ENCODE results near the gene WDR1. TPM values are rescaled to one million over a fixed set of nuclear protein-coding genes. Genes with fewer than 3 reads are reported as not detected.

WDR1 gene
- total RNA-seq, 1 donor from 2014 or later = 200 TPM

DNA sequence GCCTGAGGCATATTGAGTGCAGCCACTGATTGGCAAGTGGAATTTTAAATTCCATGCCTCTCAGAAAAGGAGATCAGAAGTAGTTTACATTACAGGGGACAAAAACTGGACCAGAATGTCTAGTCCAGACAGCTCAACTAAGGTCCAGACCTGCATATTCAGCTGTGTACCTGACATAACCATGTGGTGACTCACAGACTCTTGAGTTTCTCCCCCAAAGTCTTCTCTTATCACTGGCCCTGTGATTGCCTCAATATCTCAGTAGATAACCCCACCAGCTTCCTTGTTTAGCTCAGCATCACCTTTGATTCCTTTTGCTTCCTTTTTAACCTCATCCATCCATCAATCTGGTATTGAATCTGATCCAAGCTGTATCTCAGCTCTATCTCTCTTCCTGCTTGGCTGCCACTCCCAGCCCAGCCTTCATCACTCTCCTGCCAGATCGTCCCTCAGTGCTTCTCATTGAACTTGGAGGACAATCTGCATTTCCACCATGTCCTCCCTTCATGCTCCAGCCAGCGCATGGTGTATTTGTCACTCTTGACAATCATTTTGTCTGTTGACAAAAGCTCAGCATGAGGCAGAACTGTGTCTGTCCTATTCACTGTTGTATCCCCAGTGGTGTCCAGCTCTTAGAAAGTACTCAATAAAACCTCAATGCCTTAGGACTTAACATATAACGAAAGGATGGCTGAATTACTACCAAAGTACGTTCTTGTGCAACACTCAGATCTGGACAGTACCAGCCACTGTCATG is 67.5 kb downstream of the WDR1 start:
- no peaks in the 10 kb centered on the region for H3K9me3 Mint-ChIP-seq (ENCODE audit: low read depth)
- TF ChIP-seq, protein P1, sequence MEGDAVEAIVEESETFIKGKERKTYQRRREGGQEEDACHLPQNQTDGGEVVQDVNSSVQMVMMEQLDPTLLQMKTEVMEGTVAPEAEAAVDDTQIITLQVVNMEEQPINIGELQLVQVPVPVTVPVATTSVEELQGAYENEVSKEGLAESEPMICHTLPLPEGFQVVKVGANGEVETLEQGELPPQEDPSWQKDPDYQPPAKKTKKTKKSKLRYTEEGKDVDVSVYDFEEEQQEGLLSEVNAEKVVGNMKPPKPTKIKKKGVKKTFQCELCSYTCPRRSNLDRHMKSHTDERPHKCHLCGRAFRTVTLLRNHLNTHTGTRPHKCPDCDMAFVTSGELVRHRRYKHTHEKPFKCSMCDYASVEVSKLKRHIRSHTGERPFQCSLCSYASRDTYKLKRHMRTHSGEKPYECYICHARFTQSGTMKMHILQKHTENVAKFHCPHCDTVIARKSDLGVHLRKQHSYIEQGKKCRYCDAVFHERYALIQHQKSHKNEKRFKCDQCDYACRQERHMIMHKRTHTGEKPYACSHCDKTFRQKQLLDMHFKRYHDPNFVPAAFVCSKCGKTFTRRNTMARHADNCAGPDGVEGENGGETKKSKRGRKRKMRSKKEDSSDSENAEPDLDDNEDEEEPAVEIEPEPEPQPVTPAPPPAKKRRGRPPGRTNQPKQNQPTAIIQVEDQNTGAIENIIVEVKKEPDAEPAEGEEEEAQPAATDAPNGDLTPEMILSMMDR (IDR thresholded peaks at IDR 0.05; ENCODE audit: unreplicated experiment) = no peak
- H3K36me3 Mint-ChIP-seq (ENCODE audit: insufficient read depth) = no peaks in the 10 kb centered on the region
- H3K4me1 Mint-ChIP-seq (ENCODE audit: low read depth) = peaks cover 24% of the 10 kb centered on the region
- no peak for DNase-seq (ENCODE audit: low spot score, unreplicated experiment)
- H3K4me3 Mint-ChIP-seq (ENCODE audit: low read depth) = no peak overlapping the region
- peaks cover 3% of the 10 kb centered on the region for H3K27me3 Mint-ChIP-seq
- no peak overlapping the region for H3K27ac Mint-ChIP-seq

DNA sequence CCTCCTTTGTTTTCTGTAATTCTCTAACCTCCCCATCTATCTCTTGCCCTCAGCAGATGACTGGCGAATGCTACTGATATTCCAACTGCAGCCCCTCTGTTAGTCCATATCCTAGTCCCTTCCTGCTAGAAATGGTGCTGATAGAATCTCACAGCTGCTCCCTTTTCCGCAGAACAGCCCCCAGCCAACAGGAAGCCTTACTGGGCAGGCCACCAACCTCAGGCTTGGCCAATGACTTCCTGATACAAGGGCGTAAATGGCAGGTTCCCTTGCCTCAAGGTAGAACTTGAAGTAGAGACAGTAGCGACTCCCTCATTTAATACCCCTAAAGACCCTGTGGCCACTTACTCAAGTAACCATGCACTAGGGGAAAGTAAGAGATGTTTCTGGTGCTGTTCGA is 68.6 kb downstream of the WDR1 start:
- Mint-ChIP-seq H3K4me1 (ENCODE audit: low read depth) (peaks cover 22% of the 10 kb centered on the region), H3K9me3 (ENCODE audit: low read depth) (no peaks in the 10 kb centered on the region), H3K27me3 (peaks cover 3% of the 10 kb centered on the region), H3K27ac (no peak overlapping the region), H3K36me3 (ENCODE audit: insufficient read depth) (no peaks in the 10 kb centered on the region), H3K4me3 (ENCODE audit: low read depth) (no peak overlapping the region)
- TF ChIP-seq, protein P1 (IDR thresholded peaks at IDR 0.05; ENCODE audit: unreplicated experiment) = no peak
- DNase-seq (ENCODE audit: low spot score, unreplicated experiment) = no peak

DNA sequence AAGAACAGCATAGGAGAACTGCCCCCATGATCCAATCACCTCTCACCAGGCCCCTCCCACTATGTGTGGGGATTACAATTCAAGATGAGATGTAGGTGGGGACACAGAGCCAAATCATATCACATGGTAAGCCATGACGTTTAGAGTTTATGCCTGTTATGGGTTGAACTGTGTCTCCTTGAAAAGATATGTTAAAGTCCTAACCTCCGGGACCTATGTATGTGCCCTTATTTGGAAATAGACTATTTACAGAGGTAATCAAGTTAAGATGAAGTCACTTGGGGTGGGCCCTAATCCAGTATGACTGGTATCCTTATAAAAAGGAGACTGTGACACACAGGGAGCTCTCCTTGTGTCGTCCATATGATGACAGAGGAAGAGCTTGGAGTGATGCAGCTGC is 70.1 kb downstream of the WDR1 start:
- H3K27me3 Mint-ChIP-seq = peaks cover under 1% of the 10 kb centered on the region
- H3K36me3 Mint-ChIP-seq (ENCODE audit: insufficient read depth) = peaks cover 2% of the 10 kb centered on the region
- H3K27ac Mint-ChIP-seq = no peak overlapping the region
- peaks cover 17% of the 10 kb centered on the region for H3K4me1 Mint-ChIP-seq (ENCODE audit: low read depth)
- no peak overlapping the region for H3K4me3 Mint-ChIP-seq (ENCODE audit: low read depth)
- TF ChIP-seq, protein P1 (IDR thresholded peaks at IDR 0.05; ENCODE audit: unreplicated experiment) = no peak
- peaks cover 7% of the 10 kb centered on the region for H3K9me3 Mint-ChIP-seq (ENCODE audit: low read depth)
- no peak for DNase-seq (ENCODE audit: low spot score, unreplicated experiment)

DNA sequence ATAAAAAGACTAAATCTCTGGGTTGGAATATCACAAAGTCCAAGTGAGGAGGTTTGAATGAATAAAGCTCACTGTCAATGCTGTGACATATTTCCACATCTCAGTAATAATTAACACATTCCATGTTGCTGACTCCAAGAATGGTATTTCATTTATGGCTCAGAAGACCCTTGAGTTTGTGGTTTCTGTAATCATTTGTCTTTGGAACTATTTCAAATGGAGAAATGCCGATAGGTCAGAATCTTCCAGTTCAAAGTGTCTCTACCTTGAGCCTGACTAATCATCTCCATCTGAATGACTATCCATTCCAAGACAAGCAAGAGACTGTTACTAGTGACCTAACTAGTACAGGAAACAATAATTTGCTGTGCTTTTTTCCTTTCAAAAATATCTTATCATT is 71.1 kb downstream of the WDR1 start:
- DNase-seq (ENCODE audit: low spot score, unreplicated experiment) = no peak
- TF ChIP-seq, protein P1 (IDR thresholded peaks at IDR 0.05; ENCODE audit: unreplicated experiment) = no peak
- Mint-ChIP-seq H3K4me1 (ENCODE audit: low read depth) (peaks cover 13% of the 10 kb centered on the region), H3K9me3 (ENCODE audit: low read depth) (peaks cover 7% of the 10 kb centered on the region), H3K4me3 (ENCODE audit: low read depth) (no peak overlapping the region), H3K27ac (no peak overlapping the region), H3K27me3 (no peaks in the 10 kb centered on the region), H3K36me3 (ENCODE audit: insufficient read depth) (peaks cover 2% of the 10 kb centered on the region)

DNA sequence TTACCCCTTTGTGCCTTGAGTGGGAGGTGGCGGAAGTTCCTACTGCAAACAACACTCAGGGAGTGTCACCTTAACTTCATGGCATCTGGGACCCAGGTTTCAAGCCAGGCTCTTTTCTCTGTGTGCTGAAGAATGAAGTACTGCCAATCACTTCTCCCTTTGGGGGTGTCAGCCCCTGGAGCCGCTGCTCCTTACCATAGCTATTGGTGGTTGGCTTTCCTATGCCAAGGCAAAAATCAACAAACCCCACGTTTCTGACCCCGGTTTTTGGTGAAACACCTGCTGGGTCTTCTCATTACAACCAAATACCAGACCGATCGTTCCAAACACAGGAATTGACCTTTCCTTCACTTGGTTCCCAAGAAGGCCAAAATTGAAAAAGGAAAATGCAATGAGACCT is 75.6 kb downstream of the WDR1 start:
- Mint-ChIP-seq H3K27ac (no peak overlapping the region), H3K9me3 (ENCODE audit: low read depth) (peaks cover 7% of the 10 kb centered on the region), H3K27me3 (peaks cover 3% of the 10 kb centered on the region), H3K4me3 (ENCODE audit: low read depth) (no peak overlapping the region), H3K4me1 (ENCODE audit: low read depth) (peaks cover 3% of the 10 kb centered on the region), H3K36me3 (ENCODE audit: insufficient read depth) (peaks cover 2% of the 10 kb centered on the region)
- TF ChIP-seq, protein P1 (IDR thresholded peaks at IDR 0.05; ENCODE audit: unreplicated experiment) = no peak
- no peak for DNase-seq (ENCODE audit: low spot score, unreplicated experiment)
